IMR-90 (cell line): ENCODE results near the gene ZSCAN29. TPM values are rescaled to one million over a fixed set of nuclear protein-coding genes. Genes with fewer than 3 reads are reported as not detected.

Experiments used
- ATAC-seq: fragments of 200-7000 bp; cut with Tn5 transposase; 2 replicates; pipeline ENCODE4 v1.9.1; 2020; ENCODE audit warnings: low read depth, mild to moderate bottlenecking, moderate library complexity
- BruUV-seq: library from RNA; stranded (reverse); fragments of 400-500 nt; replicated peaks from 2 replicates; lab custom pipeline; 2021; lab: Mats Ljungman, UMichigan
- CTCF ChIA-PET: fragments of 300-600 bp; formaldehyde crosslinking; extraction: SDS; loops from one replicate; lab custom pipeline; 2021; ENCODE audit warnings: antibody characterized with exemption; lab: Yijun Ruan, JAX
- POLR2A ChIA-PET: fragments of 300-600 bp; sonication (Branson Sonifier 250); formaldehyde crosslinking; loops from one replicate; lab custom pipeline; 2022; ENCODE audit warnings: antibody characterized with exemption; ENCODE audit not compliant: unreplicated experiment; lab: Charles Lee
- DNase-seq: peaks from one replicate; pipeline ENCODE4 v3.0.0; 2013
- H2AFZ ChIP-seq: replicated peaks from 2 replicates; pipeline ENCODE3; 2013; ENCODE audit warnings: low read length, mild to moderate bottlenecking; ENCODE audit not compliant: poor library complexity
- H2AK5ac ChIP-seq: 2 replicates; pipeline ENCODE4 v1.6.1; 2013; ENCODE audit warnings: low read depth, low read length, inconsistent platforms
- H2AK9ac ChIP-seq: replicated peaks from 2 replicates; pipeline ENCODE3; 2013; ENCODE audit warnings: mild to moderate bottlenecking, low read depth, low read length, moderate library complexity; ENCODE audit not compliant: poor library complexity
- H2BK120ac ChIP-seq: 2 replicates; pipeline ENCODE4 v1.6.1; 2013; ENCODE audit warnings: low read depth, low read length, inconsistent platforms
- H2BK15ac ChIP-seq: 3 replicates; pipeline ENCODE4 v1.6.1; 2013; ENCODE audit warnings: low read depth, low read length, inconsistent platforms
- H2BK20ac ChIP-seq: 2 replicates; pipeline ENCODE4 v1.6.1; 2013; ENCODE audit warnings: low read depth, mild to moderate bottlenecking, inconsistent platforms, low read length, moderate library complexity
- H2BK5ac ChIP-seq: 2 replicates; pipeline ENCODE4 v1.6.1; 2013; ENCODE audit warnings: mild to moderate bottlenecking, low read depth, low read length, inconsistent platforms; ENCODE audit not compliant: poor library complexity, severe bottlenecking
- H3K14ac ChIP-seq: replicated peaks from 2 replicates; pipeline ENCODE4 v1.6.1; 2013; ENCODE audit warnings: low read depth, low read length, inconsistent platforms
- H3K18ac ChIP-seq: 2 replicates; pipeline ENCODE4 v1.6.1; 2013; ENCODE audit warnings: low read depth, low read length, control low read depth
- H3K23ac ChIP-seq: 2 replicates; pipeline ENCODE4 v1.6.1; 2013; ENCODE audit warnings: low read depth, low read length, inconsistent platforms
- H3K27ac ChIP-seq: 2 replicates; pipeline ENCODE4 v1.5.1; 2013; ENCODE audit warnings: mild to moderate bottlenecking, control low read depth, low read length; ENCODE audit not compliant: insufficient read depth
- H3K27me3 ChIP-seq: 2 replicates; pipeline ENCODE4 v1.6.1; 2013; ENCODE audit warnings: low read length; ENCODE audit not compliant: control insufficient read depth, insufficient read depth
- H3K36me3 ChIP-seq: 2 replicates; pipeline ENCODE4 v1.6.1; 2013; ENCODE audit warnings: low read length, mixed read lengths; ENCODE audit not compliant: control insufficient read depth, insufficient read depth
- H3K4ac ChIP-seq: 2 replicates; pipeline ENCODE4 v1.6.1; 2013; ENCODE audit warnings: low read depth, low read length, inconsistent platforms
- H3K4me1 ChIP-seq: 2 replicates; pipeline ENCODE4 v1.6.1; 2013; ENCODE audit warnings: low read length, mixed read lengths; ENCODE audit not compliant: control insufficient read depth, insufficient read depth
- H3K4me2 ChIP-seq: 2 replicates; pipeline ENCODE4 v1.6.1; 2013; ENCODE audit warnings: low read depth, mild to moderate bottlenecking, control low read depth, low read length, moderate library complexity
- H3K4me3 ChIP-seq: 2 replicates; pipeline ENCODE4 v1.5.1; 2013; ENCODE audit warnings: low read depth, mild to moderate bottlenecking, control low read depth, low read length, moderate library complexity; ENCODE audit not compliant: insufficient read depth
- H3K56ac ChIP-seq: 2 replicates; pipeline ENCODE4 v1.6.1; 2013; ENCODE audit warnings: low read length, inconsistent platforms; ENCODE audit not compliant: insufficient read depth; ENCODE audit errors: extremely low read depth
- H3K79me1 ChIP-seq, 2 experiments: 2 replicates each; pipeline ENCODE4 v1.6.1; 2013; ENCODE audit warnings: low read length in 2 of 2, inconsistent platforms in 1 of 2, low read depth in 1 of 2
- H3K9ac ChIP-seq: 2 replicates; pipeline ENCODE4 v1.6.1; 2013; ENCODE audit warnings: low read depth, low read length, control low read depth
- H3K9me1 ChIP-seq: 2 replicates; pipeline ENCODE4 v1.6.1; 2013; ENCODE audit warnings: low read length, inconsistent platforms; ENCODE audit not compliant: insufficient read depth
- H3K9me3 ChIP-seq: 2 replicates; pipeline ENCODE4 v1.6.1; 2013; ENCODE audit warnings: low read length; ENCODE audit not compliant: control insufficient read depth, insufficient read depth
- H4K20me1 ChIP-seq: 2 replicates; pipeline ENCODE4 v1.6.1; 2013; ENCODE audit warnings: low read length, inconsistent platforms; ENCODE audit not compliant: insufficient read depth
- H4K5ac ChIP-seq: 2 replicates; pipeline ENCODE4 v1.6.1; 2013; ENCODE audit warnings: mild to moderate bottlenecking, low read depth, low read length, control low read depth
- H4K8ac ChIP-seq, 2 experiments: 2 replicates each; pipeline ENCODE4 v1.6.1; 2013; ENCODE audit warnings: low read depth in 2 of 2, low read length in 2 of 2, control low read depth in 1 of 2, inconsistent platforms in 1 of 2
- H4K91ac ChIP-seq: 2 replicates; pipeline ENCODE4 v1.6.1; 2013; ENCODE audit warnings: low read depth, low read length, inconsistent platforms; ENCODE audit not compliant: insufficient read depth
- BHLHE40 ChIP-seq: fragments of 150-350 bp; IDR thresholded peaks from 2 replicates; pipeline ENCODE4 v1.6.1; 2016; ENCODE audit warnings: mild to moderate bottlenecking, low read depth, low read length
- CEBPB ChIP-seq: IDR thresholded peaks from 2 replicates; pipeline ENCODE4 v1.6.1; 2012; ENCODE audit warnings: low read depth, low read length, improper control_type of control experiment
- CHD1 ChIP-seq: IDR thresholded peaks from 2 replicates; pipeline ENCODE4 v1.6.1; 2012; ENCODE audit warnings: low read depth, low read length, improper control_type of control experiment
- FOS ChIP-seq: fragments of 150-350 bp; IDR thresholded peaks from 2 replicates; pipeline ENCODE4 v1.6.1; 2016; ENCODE audit warnings: low read depth, low read length
- MAFK ChIP-seq: IDR thresholded peaks from 2 replicates; pipeline ENCODE4 v1.6.1; 2012; ENCODE audit warnings: low read depth, low read length, improper control_type of control experiment
- MAZ ChIP-seq: IDR thresholded peaks from 2 replicates; pipeline ENCODE4 v1.6.1; 2012; ENCODE audit warnings: low read depth, mild to moderate bottlenecking, low read length, improper control_type of control experiment, moderate library complexity, borderline replicate concordance
- MXI1 ChIP-seq: IDR thresholded peaks from 2 replicates; pipeline ENCODE4 v1.6.1; 2012; ENCODE audit warnings: low read depth, mild to moderate bottlenecking, low read length, moderate library complexity, borderline replicate concordance
- NFE2L2 ChIP-seq: fragments of 150-350 bp; IDR thresholded peaks from 2 replicates; pipeline ENCODE4 v1.6.1; 2016; ENCODE audit warnings: low read depth, mild to moderate bottlenecking, low read length
- POLR2A ChIP-seq: IDR thresholded peaks from 2 replicates; pipeline ENCODE4 v1.6.1; 2012; ENCODE audit warnings: mild to moderate bottlenecking, low read depth, low read length
- RAD21 ChIP-seq: IDR thresholded peaks from 2 replicates; pipeline ENCODE4 v1.6.1; 2012; ENCODE audit warnings: low read length, improper control_type of control experiment
- RCOR1 ChIP-seq: IDR thresholded peaks from 2 replicates; pipeline ENCODE4 v1.6.1; 2012; ENCODE audit warnings: mild to moderate bottlenecking, low read length, improper control_type of control experiment; ENCODE audit not compliant: insufficient replicate concordance
- RFX5 ChIP-seq: IDR thresholded peaks from 2 replicates; pipeline ENCODE4 v1.8.0; 2012; ENCODE audit warnings: low read depth, mild to moderate bottlenecking, low read length, moderate library complexity
- SMC3 ChIP-seq: fragments of 150-350 bp; IDR thresholded peaks from 2 replicates; pipeline ENCODE4 v1.6.1; 2016; ENCODE audit warnings: low read depth, mild to moderate bottlenecking, antibody characterized with exemption, low read length, moderate library complexity
- USF2 ChIP-seq: fragments of 150-350 bp; IDR thresholded peaks from 2 replicates; pipeline ENCODE4 v1.6.1; 2017; ENCODE audit warnings: mild to moderate bottlenecking, antibody characterized with exemption, low read length, low read depth
- WGBS, 2 experiments: methylation state at CpG; one replicate each; pipeline versions ENCODE4 v1.1.5 to v1.1.7; 2013; ENCODE audit warnings: missing lambda C conversion rate in 2 of 2; ENCODE audit not compliant: insufficient read length in 1 of 2; ENCODE audit errors: extremely low coverage in 2 of 2; 5-methylcytosine and 5-hydroxymethylcytosine counted together
- dilution Hi-C: fragments of 300-500 bp; cut with HindIII; formaldehyde crosslinking; loops from one replicate; pipeline ENCODE4 v1.14.3; 2018; ENCODE audit warnings: low sequenced_read_pairs; ENCODE audit not compliant: unreplicated experiment
- in situ Hi-C: fragments of 300-500 bp; cut with MboI; formaldehyde crosslinking; loops from 3 replicates; pipeline ENCODE4 v1.14.3; 2019; ENCODE audit warnings: low sequenced_read_pairs, inconsistent platforms, mixed read lengths
- intact Hi-C: fragments of 100-400 bp; cut with micrococcal nuclease; formaldehyde crosslinking; loops from 2 replicates; pipeline ENCODE4 v1.10.0; 2022
- polyA plus RNA-seq, 3 experiments: library from polyadenylated mRNA; depleted of rRNA; stranded (reverse); fragments of >200 nt; gene quantifications; 2 replicates each; pipeline ENCODE4 v1.2.3, GENCODE V29; 2012; ENCODE audit warnings: low replicate concordance in 1 of 3
- total RNA-seq: library from RNA; depleted of rRNA; stranded (reverse); fragments of >200 nt; gene quantifications from 2 replicates; pipeline ENCODE4 v1.2.3, GENCODE V29; 2012
- TF ChIP-seq, protein P1 (sequence below): conservative IDR thresholded peaks from 2 replicates; pipeline ENCODE4 v1.5.1; 2012; ENCODE audit warnings: mild to moderate bottlenecking, low read depth, low read length, improper control_type of control experiment
- TF ChIP-seq, protein P2 (sequence below): fragments of 150-350 bp; IDR thresholded peaks from 2 replicates; pipeline ENCODE4 v1.6.1; 2016; ENCODE audit warnings: low read depth, mild to moderate bottlenecking, low read length, moderate library complexity, borderline replicate concordance

The ZSCAN29 gene
- total and polyA plus RNA-seq, 2 of the 4 experiments (the other 2 are of a cell fraction), result 6.8 to 8.6 TPM

DNA sequence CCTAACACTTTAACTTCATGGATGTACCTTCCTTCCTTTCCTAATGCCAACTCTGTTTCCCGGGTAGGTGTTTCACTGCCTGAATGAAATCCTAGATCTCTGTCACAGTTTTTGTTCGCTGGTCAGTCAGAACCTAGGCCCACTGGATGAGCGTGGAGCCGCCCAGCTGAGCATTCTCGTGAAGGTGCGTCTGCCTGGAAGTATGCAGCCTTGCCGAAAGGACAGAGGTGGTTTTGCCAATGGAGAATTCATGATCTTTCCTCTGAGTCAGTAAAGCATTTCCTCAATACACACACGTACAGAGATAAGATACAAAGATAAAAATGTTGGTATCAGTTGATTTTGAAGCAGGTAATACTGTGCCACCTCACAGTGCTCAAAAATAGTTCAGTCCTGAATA, 32.8 kb upstream of the ZSCAN29 start:
- Histone ChIP-seq H4K8ac (no peak overlapping the region), H3K27ac (no peak overlapping the region), H3K79me1 (no peaks in the 10 kb centered on the region; a peak in 1 of 4 replicates), H2BK20ac (no peak overlapping the region), H2BK120ac (no peak overlapping the region), H3K9ac (no peak overlapping the region), H3K27me3 (no peaks in the 10 kb centered on the region), H4K20me1 (no peaks in the 10 kb centered on the region), H3K23ac (no peak overlapping the region), H3K14ac (no peak overlapping the region), H3K36me3 (peaks cover 57% of the 10 kb centered on the region), H2BK5ac (no peak overlapping the region), H4K91ac (no peak overlapping the region), H3K56ac (no peak overlapping the region), H3K9me1 (peaks cover 2% of the 10 kb centered on the region), H2BK15ac (no peak overlapping the region), H2AK9ac (no peak overlapping the region), H4K5ac (no peak overlapping the region), H3K18ac (no peak overlapping the region), H3K9me3 (no peaks in the 10 kb centered on the region), H2AK5ac (no peak overlapping the region), H2AFZ (no peak overlapping the region), H3K4me1 (no peaks in the 10 kb centered on the region), H3K4ac (no peak overlapping the region), H3K4me3 (no peak overlapping the region), H3K4me2 (no peak overlapping the region)
- BruUV-seq, result TSS peak; percentile 28
- intact Hi-C loops (no loop called here), dilution Hi-C loops (no loop called here), in situ Hi-C loops (no loop called here)
- POLR2A ChIA-PET, result no interaction called here
- CTCF ChIA-PET, result no interaction called here
- TF ChIP-seq CHD1, result no peak
- TF ChIP-seq CEBPB, result no peak
- TF ChIP-seq RFX5, result no peak
- TF ChIP-seq BHLHE40, result no peak
- TF ChIP-seq, protein P1, sequence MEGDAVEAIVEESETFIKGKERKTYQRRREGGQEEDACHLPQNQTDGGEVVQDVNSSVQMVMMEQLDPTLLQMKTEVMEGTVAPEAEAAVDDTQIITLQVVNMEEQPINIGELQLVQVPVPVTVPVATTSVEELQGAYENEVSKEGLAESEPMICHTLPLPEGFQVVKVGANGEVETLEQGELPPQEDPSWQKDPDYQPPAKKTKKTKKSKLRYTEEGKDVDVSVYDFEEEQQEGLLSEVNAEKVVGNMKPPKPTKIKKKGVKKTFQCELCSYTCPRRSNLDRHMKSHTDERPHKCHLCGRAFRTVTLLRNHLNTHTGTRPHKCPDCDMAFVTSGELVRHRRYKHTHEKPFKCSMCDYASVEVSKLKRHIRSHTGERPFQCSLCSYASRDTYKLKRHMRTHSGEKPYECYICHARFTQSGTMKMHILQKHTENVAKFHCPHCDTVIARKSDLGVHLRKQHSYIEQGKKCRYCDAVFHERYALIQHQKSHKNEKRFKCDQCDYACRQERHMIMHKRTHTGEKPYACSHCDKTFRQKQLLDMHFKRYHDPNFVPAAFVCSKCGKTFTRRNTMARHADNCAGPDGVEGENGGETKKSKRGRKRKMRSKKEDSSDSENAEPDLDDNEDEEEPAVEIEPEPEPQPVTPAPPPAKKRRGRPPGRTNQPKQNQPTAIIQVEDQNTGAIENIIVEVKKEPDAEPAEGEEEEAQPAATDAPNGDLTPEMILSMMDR, result no peak
- no peak for TF ChIP-seq FOS
- TF ChIP-seq, protein P2, sequence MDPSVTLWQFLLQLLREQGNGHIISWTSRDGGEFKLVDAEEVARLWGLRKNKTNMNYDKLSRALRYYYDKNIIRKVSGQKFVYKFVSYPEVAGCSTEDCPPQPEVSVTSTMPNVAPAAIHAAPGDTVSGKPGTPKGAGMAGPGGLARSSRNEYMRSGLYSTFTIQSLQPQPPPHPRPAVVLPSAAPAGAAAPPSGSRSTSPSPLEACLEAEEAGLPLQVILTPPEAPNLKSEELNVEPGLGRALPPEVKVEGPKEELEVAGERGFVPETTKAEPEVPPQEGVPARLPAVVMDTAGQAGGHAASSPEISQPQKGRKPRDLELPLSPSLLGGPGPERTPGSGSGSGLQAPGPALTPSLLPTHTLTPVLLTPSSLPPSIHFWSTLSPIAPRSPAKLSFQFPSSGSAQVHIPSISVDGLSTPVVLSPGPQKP, result no peak
- no peak for TF ChIP-seq MXI1
- TF ChIP-seq SMC3, result no peak
- no peak for TF ChIP-seq MAFK
- no peak for TF ChIP-seq POLR2A
- no peak for TF ChIP-seq RAD21
- TF ChIP-seq RCOR1, result no peak
- no peak for TF ChIP-seq MAZ
- TF ChIP-seq USF2, result no peak
- TF ChIP-seq NFE2L2, result no peak
- ATAC-seq, result no peak
- 100% methylated on average over 1 of the region's 8 CpGs; no CpG with 5 or more reads in 1 of the 2 experiments for WGBS, 2 experiments
- no peak for DNase-seq
